ENCODE results near the gene MUC2.

Gene MUC2

GRCh38 chr11:1042626-1043562, 31.8 kb upstream of the MUC2 start:
- Mint-ChIP-seq H3K4me3 (no peak overlapping the region), H3K9me3 (no peaks in the 10 kb centered on the region), H3K36me3 (peaks cover 1% of the 10 kb centered on the region), H3K27ac (no peak overlapping the region), H3K4me1 (no peaks in the 10 kb centered on the region), H3K27me3 (peaks cover 5% of the 10 kb centered on the region)

GRCh38 chr11:1043563-1044096, 31.0 kb upstream of the MUC2 start:
- H3K4me1 Mint-ChIP-seq, result no peaks in the 10 kb centered on the region
- peaks cover 1% of the 10 kb centered on the region for H3K36me3 Mint-ChIP-seq
- H3K4me3 Mint-ChIP-seq, result no peak overlapping the region
- H3K9me3 Mint-ChIP-seq, result no peaks in the 10 kb centered on the region
- H3K27me3 Mint-ChIP-seq, result peaks cover 5% of the 10 kb centered on the region
- no peak overlapping the region for H3K27ac Mint-ChIP-seq

- peaks cover 1% of the 10 kb centered on the region for H3K36me3 Mint-ChIP-seq
- H3K27me3 Mint-ChIP-seq, result peaks cover 5% of the 10 kb centered on the region
- H3K9me3 Mint-ChIP-seq, result no peaks in the 10 kb centered on the region
- no peaks in the 10 kb centered on the region for H3K4me1 Mint-ChIP-seq
- H3K27ac Mint-ChIP-seq, result no peak overlapping the region
- no peak overlapping the region for H3K4me3 Mint-ChIP-seq
These were observed 30.5 kb upstream of the MUC2 start for GRCh38 chr11:1044160-1044559.

- peaks cover 3% of the 10 kb centered on the region for H3K4me1 Mint-ChIP-seq
- peaks cover 1% of the 10 kb centered on the region for H3K36me3 Mint-ChIP-seq
- H3K27me3 Mint-ChIP-seq, result peaks cover 9% of the 10 kb centered on the region
- H3K9me3 Mint-ChIP-seq, result no peaks in the 10 kb centered on the region
- H3K4me3 Mint-ChIP-seq, result no peak overlapping the region
- H3K27ac Mint-ChIP-seq, result no peak overlapping the region
These were observed 27.0 kb upstream of the MUC2 start for GRCh38 chr11:1047595-1048156.

GRCh38 chr11:1048375-1049070, 26.2 kb upstream of the MUC2 start:
- peaks cover 9% of the 10 kb centered on the region for H3K27me3 Mint-ChIP-seq
- H3K4me1 Mint-ChIP-seq, result peaks cover 3% of the 10 kb centered on the region
- H3K4me3 Mint-ChIP-seq, result no peak overlapping the region
- no peaks in the 10 kb centered on the region for H3K9me3 Mint-ChIP-seq
- peaks cover 1% of the 10 kb centered on the region for H3K36me3 Mint-ChIP-seq
- H3K27ac Mint-ChIP-seq, result no peak overlapping the region

GRCh38 chr11:1049071-1049405, 25.6 kb upstream of the MUC2 start:
- Mint-ChIP-seq H3K4me1 (peaks cover 3% of the 10 kb centered on the region), H3K4me3 (no peak overlapping the region), H3K9me3 (no peaks in the 10 kb centered on the region), H3K36me3 (peaks cover under 1% of the 10 kb centered on the region), H3K27me3 (peaks cover 7% of the 10 kb centered on the region), H3K27ac (no peak overlapping the region)

GRCh38 chr11:1049431-1049891, 25.2 kb upstream of the MUC2 start:
- H3K36me3 Mint-ChIP-seq, result no peaks in the 10 kb centered on the region
- H3K27ac Mint-ChIP-seq, result no peak overlapping the region
- peaks cover 6% of the 10 kb centered on the region for H3K27me3 Mint-ChIP-seq
- peaks cover 3% of the 10 kb centered on the region for H3K4me1 Mint-ChIP-seq
- H3K9me3 Mint-ChIP-seq, result no peaks in the 10 kb centered on the region
- no peak overlapping the region for H3K4me3 Mint-ChIP-seq

GRCh38 chr11:1049911-1050580, 24.6 kb upstream of the MUC2 start:
- Mint-ChIP-seq H3K9me3 (no peaks in the 10 kb centered on the region), H3K27ac (no peak overlapping the region), H3K4me1 (peaks cover 3% of the 10 kb centered on the region), H3K36me3 (no peaks in the 10 kb centered on the region), H3K4me3 (no peak overlapping the region), H3K27me3 (peaks cover 6% of the 10 kb centered on the region)

- H3K36me3 Mint-ChIP-seq, result no peaks in the 10 kb centered on the region
- no peaks in the 10 kb centered on the region for H3K9me3 Mint-ChIP-seq
These were observed 23.9 kb upstream of the MUC2 start for GRCh38 chr11:1050581-1051355.

GRCh38 chr11:1051356-1052132, 23.1 kb upstream of the MUC2 start:
- Mint-ChIP-seq H3K4me3 (no peak overlapping the region), H3K4me1 (peaks cover 3% of the 10 kb centered on the region), H3K36me3 (no peaks in the 10 kb centered on the region), H3K9me3 (no peaks in the 10 kb centered on the region), H3K27me3 (peaks cover 5% of the 10 kb centered on the region), H3K27ac (no peak overlapping the region)

More at GRCh38 chr11:1050581-1051355, 23.9 kb upstream of the MUC2 start:
- Mint-ChIP-seq H3K27me3 (peaks cover 7% of the 10 kb centered on the region), H3K4me3 (no peak overlapping the region), H3K4me1 (peaks cover 3% of the 10 kb centered on the region), H3K27ac (no peak overlapping the region)

GRCh38 chr11:1052133-1053011, 22.3 kb upstream of the MUC2 start:
- no peak overlapping the region for H3K4me3 Mint-ChIP-seq
- peaks cover 7% of the 10 kb centered on the region for H3K27me3 Mint-ChIP-seq
- peaks cover 3% of the 10 kb centered on the region for H3K4me1 Mint-ChIP-seq
- no peaks in the 10 kb centered on the region for H3K36me3 Mint-ChIP-seq
- H3K27ac Mint-ChIP-seq, result no peak overlapping the region
- no peaks in the 10 kb centered on the region for H3K9me3 Mint-ChIP-seq

- Mint-ChIP-seq H3K36me3 (no peaks in the 10 kb centered on the region), H3K27ac (no peak overlapping the region), H3K9me3 (no peaks in the 10 kb centered on the region), H3K27me3 (peaks cover 7% of the 10 kb centered on the region), H3K4me1 (peaks cover 3% of the 10 kb centered on the region), H3K4me3 (no peak overlapping the region)
These were observed 21.4 kb upstream of the MUC2 start for GRCh38 chr11:1053121-1053901.
